ENCODE results near the gene IGSF9. TPM values are rescaled to one million over a fixed set of nuclear protein-coding genes. Genes with fewer than 3 reads are reported as not detected.

IGSF9 gene
- total and polyA plus RNA-seq, 2 of the 13 experiments (the other 11 are each of a cell fraction or from before 2014, with no cell fraction given), result 0.03 TPM; not detected in 1

- Histone ChIP-seq H3K36me3 (replicated peaks in 1 of 2; ENCODE audit: control insufficient read depth in 1 of 2, insufficient read depth in 2 of 2, low read length in 2 of 2) (no peaks in the 10 kb centered on the region), H3K4me2 (ENCODE audit: low read depth, low read length) (no peak overlapping the region), H3K79me2 (ENCODE audit: insufficient read depth, low read length) (no peaks in the 10 kb centered on the region), H3K27ac (ENCODE audit: extremely low read length, insufficient read depth, low read length) (no peak overlapping the region), H3K4me3 (replicated peaks in 1 of 3; ENCODE audit: insufficient read depth in 1 of 3, low read depth in 2 of 3, low read length in 3 of 3) (no peak overlapping the region), H2AFZ (ENCODE audit: low read length) (no peak overlapping the region), H3K27me3 (ENCODE audit: control insufficient read depth in 1 of 2, insufficient read depth in 2 of 2, low read length in 2 of 2) (peaks cover 5 to 32% of the 10 kb centered on the region in 2 experiments; a peak in 4 of 5 replicates), H3K9me3 (ENCODE audit: low read length) (no peaks in the 10 kb centered on the region), H4K20me1 (ENCODE audit: insufficient read depth, low read length) (no peaks in the 10 kb centered on the region), H3K9ac (ENCODE audit: insufficient read depth, low read depth, low read length) (no peak overlapping the region), H3K4me1 (ENCODE audit: insufficient read depth, low read length) (peaks cover 5% of the 10 kb centered on the region)
- CTCF ChIA-PET (ENCODE audit: low intra/inter-chr PET ratio, low total read pairs), result no interaction called here
- WGBS (ENCODE audit: low lambda C conversion rate), result 34% methylated on average over 7 of the region's 16 CpGs
- ATAC-seq (no peak), DNase-seq (ENCODE audit: low spot score) (no peak), FAIRE-seq (no peak)
- intact Hi-C loops (cut with micrococcal nuclease; ENCODE audit: unreplicated experiment), result no loop called here
- no TSS peak for BruUV-seq (replicated peaks)
- in situ Hi-C loops (cut with HindIII; ENCODE audit: extremely low pct_ligation_motif_present, low pct_unique_long_range_greater_than_20kb), result no loop called here
- TF ChIP-seq TOPORS (CRISPR knock-in tag; IDR thresholded peaks at IDR 0.05), result no peak
- no peak for TF ChIP-seq ZNF253 (CRISPR knock-in tag; IDR thresholded peaks at IDR 0.05; ENCODE audit: borderline replicate concordance)
- TF ChIP-seq HMG20B (CRISPR knock-in tag; conservative IDR thresholded peaks at IDR 0.05), result no peak
- no peak for TF ChIP-seq ZNF589 (CRISPR knock-in tag; conservative IDR thresholded peaks at IDR 0.05)
- no peak for TF ChIP-seq ZNF121 (CRISPR knock-in tag; IDR thresholded peaks at IDR 0.05)
- no peak for TF ChIP-seq TEF (CRISPR knock-in tag; IDR thresholded peaks at IDR 0.05)
- TF ChIP-seq POLR2G (IDR thresholded peaks at IDR 0.05; ENCODE audit: low read depth, low read length), result no peak
- TF ChIP-seq PBX2 (CRISPR knock-in tag; IDR thresholded peaks at IDR 0.05), result no peak
- TF ChIP-seq CEBPG (CRISPR knock-in tag; IDR thresholded peaks at IDR 0.05), result no peak
- no peak for TF ChIP-seq MAZ (IDR thresholded peaks at IDR 0.05; ENCODE audit: borderline replicate concordance, low read depth, low read length)
- TF ChIP-seq MAZ (CRISPR knock-in tag; IDR thresholded peaks at IDR 0.05; ENCODE audit: low read depth), result no peak
- POLR2A ChIA-PET, result no interaction called here
These were observed 12.8 kb downstream of the IGSF9 start for GRCh38 chr1:159932296-159933285.
